Stimulated activated memory B cell treated with anti-CD40 and anti-IgM and Interleukin-4, amounts not matched to agents 10 μg/mL and 1 μg/mL and 100 μg/mL, for 72 hours (primary cell): ENCODE measurements around the gene IGSF21.

Experiments used
- ATAC-seq: fragments of 150-1000 bp; cut with Tn5 transposase; 2 replicates; pipeline ENCODE4 v1.10.0; 2021
- H3K27ac Mint-ChIP-seq: one replicate; pipeline ENCODE4 v1.8.0; 2022; ENCODE audit warnings: mild to moderate bottlenecking, mixed read lengths
- H3K27me3 Mint-ChIP-seq: one replicate; pipeline ENCODE4 v1.8.0; 2022; ENCODE audit warnings: mixed read lengths
- H3K36me3 Mint-ChIP-seq: one replicate; pipeline ENCODE4 v1.8.0; 2022; ENCODE audit warnings: mixed read lengths
- H3K4me1 Mint-ChIP-seq: one replicate; pipeline ENCODE4 v1.8.0; 2022; ENCODE audit warnings: mixed read lengths
- H3K4me3 Mint-ChIP-seq: one replicate; pipeline ENCODE4 v1.8.0; 2022; ENCODE audit warnings: mild to moderate bottlenecking, moderate library complexity, mixed read lengths
- H3K9me3 Mint-ChIP-seq: one replicate; pipeline ENCODE4 v1.8.0; 2022; ENCODE audit warnings: mixed read lengths

The IGSF21 gene

GRCh38 chr1:18107369-18108298, at the start of gene IGSF21:
Gene IGSF21 (plus strand): TSS chr1:18107798. CDS start chr1:18108129, 331 bp downstream.
- no peak for ATAC-seq
- no peaks in the 10 kb centered on the region for H3K36me3 Mint-ChIP-seq
- no peaks in the 10 kb centered on the region for H3K9me3 Mint-ChIP-seq
- H3K27me3 Mint-ChIP-seq: peaks cover 79% of the 10 kb centered on the region
- H3K4me1 Mint-ChIP-seq: peaks cover 8% of the 10 kb centered on the region
- H3K4me3 Mint-ChIP-seq: no peak within 1 kb of the TSS
- no peak within 1 kb of the TSS for H3K27ac Mint-ChIP-seq

GRCh38 chr1:18058206-18058921, 49.2 kb upstream of the IGSF21 start:
- H3K4me1 Mint-ChIP-seq: no peaks in the 10 kb centered on the region
- H3K27ac Mint-ChIP-seq: no peak overlapping the region
- no peak for ATAC-seq
- peaks cover 53% of the 10 kb centered on the region for H3K27me3 Mint-ChIP-seq
- no peaks in the 10 kb centered on the region for H3K36me3 Mint-ChIP-seq
- no peak overlapping the region for H3K4me3 Mint-ChIP-seq
- peaks cover 14% of the 10 kb centered on the region for H3K9me3 Mint-ChIP-seq

DNA sequence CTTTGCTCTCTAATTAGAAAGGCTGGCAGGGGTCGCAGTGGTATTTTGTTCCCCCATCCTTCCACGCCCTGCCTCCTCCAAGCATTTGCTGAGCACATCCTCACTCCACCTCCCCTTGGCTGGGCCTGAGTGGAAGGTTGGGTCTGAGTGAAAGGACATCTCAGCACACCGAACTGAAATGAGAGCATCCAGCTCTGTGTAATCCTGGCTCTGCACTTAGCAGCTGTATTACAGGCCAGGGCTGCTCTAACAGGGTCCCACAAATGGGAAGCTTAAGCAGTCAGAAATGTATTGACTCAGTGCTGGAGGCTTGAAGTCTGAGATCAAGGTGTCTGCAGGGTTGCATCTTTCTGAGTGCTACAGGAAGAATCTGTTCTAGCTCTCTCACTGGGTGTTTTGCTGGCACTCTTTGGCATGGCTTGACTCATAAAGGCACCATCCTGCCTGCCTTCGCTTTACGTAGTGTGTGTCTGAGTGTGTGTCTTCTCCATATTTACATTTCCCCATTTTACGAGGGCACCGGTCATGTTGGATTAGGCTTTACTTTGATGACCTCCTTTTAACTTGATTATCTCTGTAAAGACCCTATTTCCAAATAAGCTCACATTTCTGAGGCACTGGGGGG, 48.5 kb upstream of the IGSF21 start:
- Mint-ChIP-seq H3K36me3 (no peaks in the 10 kb centered on the region), H3K4me1 (no peaks in the 10 kb centered on the region), H3K9me3 (peaks cover 14% of the 10 kb centered on the region), H3K27me3 (peaks cover 57% of the 10 kb centered on the region), H3K27ac (no peak overlapping the region), H3K4me3 (no peak overlapping the region)
- no peak for ATAC-seq

DNA sequence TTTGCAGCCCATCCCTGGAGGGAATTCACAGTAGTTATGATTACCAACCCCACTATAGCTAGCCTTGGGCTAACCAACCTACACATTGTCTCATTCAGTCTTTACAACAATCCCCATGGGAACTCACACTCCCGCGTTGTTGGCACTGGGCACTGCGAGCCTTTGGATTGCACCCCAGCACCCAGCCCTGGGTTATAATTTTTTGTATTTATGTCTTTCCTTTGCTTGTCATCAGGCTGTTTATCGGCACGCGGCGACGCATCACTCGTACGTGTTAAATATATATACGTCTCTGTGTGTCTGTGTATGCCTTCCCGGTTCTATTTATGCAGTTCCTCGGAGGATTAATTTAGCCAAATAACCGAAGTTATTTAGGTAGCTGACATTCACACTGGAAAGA, 47.2 kb upstream of the IGSF21 start:
- Mint-ChIP-seq H3K4me3 (no peak overlapping the region), H3K27me3 (peaks cover 54% of the 10 kb centered on the region), H3K9me3 (peaks cover 8% of the 10 kb centered on the region), H3K4me1 (no peaks in the 10 kb centered on the region), H3K27ac (no peak overlapping the region), H3K36me3 (no peaks in the 10 kb centered on the region)
- no peak for ATAC-seq

DNA sequence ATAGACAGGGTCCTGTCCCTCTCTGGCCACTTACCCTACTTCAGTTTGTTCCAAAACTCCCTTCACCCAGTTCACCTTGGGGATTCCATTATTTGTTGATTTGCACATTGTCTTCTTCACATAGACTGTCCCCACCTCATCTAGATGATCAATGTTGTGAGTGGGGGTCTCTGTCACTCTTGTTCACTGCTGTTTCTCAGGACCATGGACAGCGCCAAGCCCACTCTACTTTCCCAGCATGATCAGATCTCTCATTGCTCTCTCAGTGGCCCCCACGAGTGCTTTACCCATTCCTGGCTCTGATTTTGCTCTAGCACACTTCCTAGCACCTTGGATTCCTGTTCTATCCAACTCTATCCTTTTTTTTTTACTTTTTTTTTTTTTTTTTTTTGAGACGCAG, 45.4 kb upstream of the IGSF21 start:
- H3K27me3 Mint-ChIP-seq: peaks cover 47% of the 10 kb centered on the region
- no peaks in the 10 kb centered on the region for H3K36me3 Mint-ChIP-seq
- ATAC-seq: no peak
- H3K4me1 Mint-ChIP-seq: no peaks in the 10 kb centered on the region
- peaks cover 8% of the 10 kb centered on the region for H3K9me3 Mint-ChIP-seq
- H3K27ac Mint-ChIP-seq: no peak overlapping the region
- H3K4me3 Mint-ChIP-seq: no peak overlapping the region

DNA sequence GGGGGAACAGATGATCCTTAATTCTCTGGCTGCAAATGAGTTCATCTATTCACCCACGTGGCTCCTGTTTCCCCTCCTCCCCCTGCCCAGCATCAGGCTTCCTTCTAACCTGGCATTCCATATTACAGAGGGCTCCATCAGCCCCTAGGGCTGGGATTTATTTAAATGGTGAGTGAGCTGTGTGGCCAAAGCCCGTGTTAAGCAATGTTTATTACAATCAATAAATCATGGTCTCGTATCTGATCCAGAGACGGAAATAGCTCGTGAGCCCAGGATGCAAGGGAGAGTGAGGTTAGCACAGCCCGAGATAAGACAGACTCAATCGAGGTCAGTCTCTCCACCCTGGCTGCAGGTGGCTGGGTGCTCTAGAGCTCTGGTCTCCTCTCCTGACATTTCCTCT, 43.1 kb upstream of the IGSF21 start:
- Mint-ChIP-seq H3K4me3 (no peak overlapping the region), H3K9me3 (peaks cover 11% of the 10 kb centered on the region), H3K27me3 (peaks cover 28% of the 10 kb centered on the region), H3K27ac (no peak overlapping the region), H3K4me1 (no peaks in the 10 kb centered on the region), H3K36me3 (no peaks in the 10 kb centered on the region)
- ATAC-seq: no peak

DNA sequence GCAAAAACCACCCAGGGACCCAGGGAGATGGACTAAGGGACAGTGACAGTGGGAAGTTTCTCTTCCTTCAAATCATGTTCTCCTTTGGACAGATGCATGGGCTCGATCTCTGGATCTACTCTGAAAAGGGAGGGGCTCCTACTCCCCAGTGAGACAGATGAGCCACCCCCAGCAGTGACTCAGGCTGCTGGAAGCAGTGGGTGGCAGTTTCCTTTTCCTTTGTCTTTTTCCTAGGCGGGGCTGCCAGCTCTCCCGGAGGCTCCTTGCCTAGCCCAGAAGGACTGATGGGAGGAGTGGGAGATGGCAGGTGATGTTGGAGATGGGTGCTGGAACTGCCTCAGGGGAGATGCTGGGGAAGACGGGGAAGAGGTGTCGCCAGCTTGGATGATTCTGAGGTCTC, 41.0 kb upstream of the IGSF21 start:
- Mint-ChIP-seq H3K4me3 (no peak overlapping the region), H3K27me3 (peaks cover 26% of the 10 kb centered on the region), H3K27ac (no peak overlapping the region), H3K9me3 (peaks cover 11% of the 10 kb centered on the region), H3K4me1 (no peaks in the 10 kb centered on the region), H3K36me3 (no peaks in the 10 kb centered on the region)
- ATAC-seq: no peak

GRCh38 chr1:18069903-18070302, 37.7 kb upstream of the IGSF21 start:
- ATAC-seq: no peak
- Mint-ChIP-seq H3K27ac (no peak overlapping the region), H3K36me3 (no peaks in the 10 kb centered on the region), H3K9me3 (peaks cover 3% of the 10 kb centered on the region), H3K4me3 (no peak overlapping the region), H3K4me1 (no peaks in the 10 kb centered on the region), H3K27me3 (peaks cover 19% of the 10 kb centered on the region)

DNA sequence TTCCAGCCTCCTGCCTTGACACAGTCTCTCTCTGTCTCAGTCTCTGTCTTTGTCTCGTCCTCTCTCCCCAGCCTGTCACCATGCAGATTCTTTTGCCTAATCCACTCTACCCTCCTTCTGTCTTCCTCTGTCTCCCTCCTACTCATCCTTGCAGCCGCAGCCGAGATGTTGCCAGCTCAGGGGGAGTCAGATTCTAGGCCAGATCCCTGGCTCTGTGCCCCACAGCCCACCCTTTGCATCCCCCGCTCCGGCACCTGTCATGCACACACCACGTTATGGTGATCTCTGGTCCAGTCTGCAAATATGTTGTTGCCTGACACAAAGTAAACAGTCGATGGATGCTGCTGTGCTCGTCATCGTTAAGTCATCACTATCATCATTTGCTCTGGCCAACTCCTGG, 35.5 kb upstream of the IGSF21 start:
- no peak for ATAC-seq
- H3K4me1 Mint-ChIP-seq: no peaks in the 10 kb centered on the region
- H3K4me3 Mint-ChIP-seq: no peak overlapping the region
- peaks cover 19% of the 10 kb centered on the region for H3K27me3 Mint-ChIP-seq
- H3K27ac Mint-ChIP-seq: no peak overlapping the region
- H3K9me3 Mint-ChIP-seq: peaks cover 3% of the 10 kb centered on the region
- H3K36me3 Mint-ChIP-seq: no peaks in the 10 kb centered on the region

DNA sequence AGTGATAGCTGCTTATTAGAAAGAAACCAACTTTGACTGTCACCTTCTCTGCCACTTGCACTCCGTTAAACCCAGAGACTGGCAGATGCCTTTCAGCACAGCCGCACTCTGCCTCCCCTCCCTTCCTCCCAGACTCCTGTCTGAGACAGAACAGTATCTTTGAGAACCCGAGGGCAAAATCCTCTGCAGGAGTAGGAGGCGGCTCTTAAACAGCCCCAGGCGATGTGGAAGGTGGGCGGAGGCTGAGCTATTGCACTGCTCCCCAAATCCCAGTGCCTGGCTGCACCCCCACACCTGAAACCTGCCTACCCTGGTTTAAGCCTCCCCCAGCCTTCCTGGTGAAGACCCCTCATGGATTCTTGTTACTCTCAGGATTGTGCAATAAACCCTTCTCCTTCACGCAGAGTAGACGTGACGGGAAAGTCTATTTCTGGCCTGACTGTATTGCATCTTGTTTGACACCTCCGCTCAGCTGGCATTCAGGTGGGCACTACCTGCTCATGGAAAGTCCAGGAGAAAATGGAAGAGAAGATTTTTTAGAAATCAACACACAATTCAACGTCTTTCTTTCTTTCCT, 34.4 kb upstream of the IGSF21 start:
- Mint-ChIP-seq H3K4me3 (no peak overlapping the region), H3K36me3 (no peaks in the 10 kb centered on the region), H3K27me3 (peaks cover 19% of the 10 kb centered on the region), H3K27ac (no peak overlapping the region), H3K9me3 (no peaks in the 10 kb centered on the region), H3K4me1 (no peaks in the 10 kb centered on the region)
- no peak for ATAC-seq

GRCh38 chr1:18077657-18078215, 29.9 kb upstream of the IGSF21 start:
- H3K36me3 Mint-ChIP-seq: no peaks in the 10 kb centered on the region
- H3K27ac Mint-ChIP-seq: no peak overlapping the region
- no peaks in the 10 kb centered on the region for H3K4me1 Mint-ChIP-seq
- no peaks in the 10 kb centered on the region for H3K9me3 Mint-ChIP-seq
- ATAC-seq: no peak
- H3K27me3 Mint-ChIP-seq: peaks cover 26% of the 10 kb centered on the region
- H3K4me3 Mint-ChIP-seq: no peak overlapping the region

- no peaks in the 10 kb centered on the region for H3K4me1 Mint-ChIP-seq
- no peak overlapping the region for H3K4me3 Mint-ChIP-seq
- H3K27ac Mint-ChIP-seq: no peak overlapping the region
- peaks cover 25% of the 10 kb centered on the region for H3K27me3 Mint-ChIP-seq
- ATAC-seq: no peak
- no peaks in the 10 kb centered on the region for H3K36me3 Mint-ChIP-seq
- no peaks in the 10 kb centered on the region for H3K9me3 Mint-ChIP-seq
Measured at GRCh38 chr1:18079941-18080735, 27.5 kb upstream of the IGSF21 start.

DNA sequence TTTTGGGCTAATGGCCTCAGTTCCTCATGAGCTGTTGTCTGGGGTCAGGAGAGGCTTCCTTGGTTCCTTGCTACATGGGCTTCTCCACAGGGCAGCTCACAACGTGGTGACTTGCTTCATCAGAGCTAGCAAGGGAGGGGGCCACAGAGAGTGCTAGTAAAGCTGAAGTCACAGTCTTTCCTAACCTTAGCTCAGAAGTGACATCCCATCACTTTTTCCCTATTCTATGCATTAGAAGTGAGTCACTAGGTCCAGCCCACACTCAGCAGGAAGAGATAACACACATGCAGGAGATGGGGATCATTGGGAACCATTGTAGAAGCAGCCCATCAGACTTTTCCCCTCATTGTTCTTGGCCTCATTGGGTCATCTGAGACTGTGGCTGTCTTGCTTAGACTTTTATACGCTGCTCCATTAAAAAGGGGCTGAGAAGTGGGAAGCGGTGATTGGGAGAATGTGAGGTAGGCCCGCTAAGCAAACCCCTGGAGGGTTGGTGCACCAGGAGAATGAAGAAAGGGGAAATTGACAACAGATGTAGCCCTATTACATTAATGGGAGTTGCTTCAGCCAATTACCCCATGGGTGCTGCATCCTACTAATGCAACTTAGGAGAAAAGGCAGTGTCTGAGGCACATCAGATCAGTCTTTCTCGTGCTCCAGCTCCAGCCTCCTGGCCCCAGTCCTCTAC, 22.1 kb upstream of the IGSF21 start:
- H3K4me1 Mint-ChIP-seq: no peaks in the 10 kb centered on the region
- H3K9me3 Mint-ChIP-seq: no peaks in the 10 kb centered on the region
- no peak overlapping the region for H3K4me3 Mint-ChIP-seq
- no peak overlapping the region for H3K27ac Mint-ChIP-seq
- no peaks in the 10 kb centered on the region for H3K36me3 Mint-ChIP-seq
- no peak for ATAC-seq
- H3K27me3 Mint-ChIP-seq: peaks cover 26% of the 10 kb centered on the region

DNA sequence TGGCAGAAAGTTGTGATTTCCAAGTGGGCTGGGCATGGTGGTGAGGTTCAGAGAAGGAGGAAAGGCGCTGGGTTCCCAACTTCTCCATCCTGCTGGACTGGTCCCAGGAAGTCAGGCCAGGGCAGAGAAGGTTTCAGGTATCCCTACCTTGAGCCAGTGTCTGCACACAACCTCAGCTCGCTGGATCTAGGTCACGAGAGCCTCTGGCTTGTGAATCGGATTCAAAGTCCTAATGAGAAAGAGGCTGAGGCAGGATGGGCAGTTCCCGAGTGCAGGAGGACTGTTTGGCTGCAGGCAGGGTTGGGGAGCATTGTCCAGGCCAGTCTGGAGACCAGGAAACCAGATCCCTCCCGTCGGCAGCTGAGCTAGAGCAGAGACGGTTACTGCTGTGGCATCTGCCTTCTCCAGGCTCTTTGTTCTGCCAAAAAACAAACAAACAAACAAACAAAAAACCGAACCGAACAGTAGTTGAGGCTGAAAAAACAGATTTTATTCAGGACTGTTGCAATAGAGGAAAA, 19.5 kb upstream of the IGSF21 start:
- H3K9me3 Mint-ChIP-seq: no peaks in the 10 kb centered on the region
- H3K27me3 Mint-ChIP-seq: peaks cover 45% of the 10 kb centered on the region
- H3K36me3 Mint-ChIP-seq: no peaks in the 10 kb centered on the region
- H3K27ac Mint-ChIP-seq: no peak overlapping the region
- H3K4me3 Mint-ChIP-seq: no peak overlapping the region
- no peaks in the 10 kb centered on the region for H3K4me1 Mint-ChIP-seq
- ATAC-seq: no peak
